Sigmoid colon (tissue), 4 donors: Measurements from ENCODE around the gene PROP1.

Experiments
- EP300 ChIP-seq, 4 donors: sonication (generic); formaldehyde crosslinking; IDR thresholded peaks; one replicate each; pipeline ENCODE4 v1.6.1; 2017; ENCODE audit warnings: antibody characterized with exemption in 4 of 4
- POLR2A ChIP-seq, 2 donors: fragments of 450-650 bp; IDR thresholded peaks; one replicate each; pipeline ENCODE4 v1.6.1; 2016; ENCODE audit warnings: antibody characterized with exemption in 2 of 2, mild to moderate bottlenecking in 2 of 2, moderate library complexity in 2 of 2
- POLR2AphosphoS5 ChIP-seq, 4 donors: sonication (generic); formaldehyde crosslinking; IDR thresholded peaks; one replicate each; pipeline ENCODE4 v1.6.1; 2017; ENCODE audit warnings: antibody characterized with exemption in 4 of 4
- TF ChIP-seq, protein P1 (sequence below), 4 experiments: fragments of 450-650 bp in 3 of 4; fragments of 200-600 bp in 1 of 4; IDR thresholded peaks; one replicate each; pipeline ENCODE4 v1.5.1; 2016 to 2019; ENCODE audit warnings: antibody characterized with exemption in 4 of 4, mild to moderate bottlenecking in 3 of 4, moderate library complexity in 2 of 4

GRCh38 chr5:177997319-177997670 lies 1.3 kb upstream of the PROP1 start:
- TF ChIP-seq, protein P1, sequence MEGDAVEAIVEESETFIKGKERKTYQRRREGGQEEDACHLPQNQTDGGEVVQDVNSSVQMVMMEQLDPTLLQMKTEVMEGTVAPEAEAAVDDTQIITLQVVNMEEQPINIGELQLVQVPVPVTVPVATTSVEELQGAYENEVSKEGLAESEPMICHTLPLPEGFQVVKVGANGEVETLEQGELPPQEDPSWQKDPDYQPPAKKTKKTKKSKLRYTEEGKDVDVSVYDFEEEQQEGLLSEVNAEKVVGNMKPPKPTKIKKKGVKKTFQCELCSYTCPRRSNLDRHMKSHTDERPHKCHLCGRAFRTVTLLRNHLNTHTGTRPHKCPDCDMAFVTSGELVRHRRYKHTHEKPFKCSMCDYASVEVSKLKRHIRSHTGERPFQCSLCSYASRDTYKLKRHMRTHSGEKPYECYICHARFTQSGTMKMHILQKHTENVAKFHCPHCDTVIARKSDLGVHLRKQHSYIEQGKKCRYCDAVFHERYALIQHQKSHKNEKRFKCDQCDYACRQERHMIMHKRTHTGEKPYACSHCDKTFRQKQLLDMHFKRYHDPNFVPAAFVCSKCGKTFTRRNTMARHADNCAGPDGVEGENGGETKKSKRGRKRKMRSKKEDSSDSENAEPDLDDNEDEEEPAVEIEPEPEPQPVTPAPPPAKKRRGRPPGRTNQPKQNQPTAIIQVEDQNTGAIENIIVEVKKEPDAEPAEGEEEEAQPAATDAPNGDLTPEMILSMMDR (IDR thresholded peaks at IDR 0.05) = no peak
- TF ChIP-seq POLR2A (IDR thresholded peaks at IDR 0.05) (no peak), POLR2AphosphoS5 (IDR thresholded peaks at IDR 0.05) (no peak), EP300 (IDR thresholded peaks at IDR 0.05) (no peak)
